Measurements from ENCODE around the gene MYL10. TPM values are rescaled to one million over a fixed set of nuclear protein-coding genes. Genes with fewer than 3 reads are reported as not detected.

MYL10 gene
- total RNA-seq, 1 donor from 2014 or later, result not detected

DNA sequence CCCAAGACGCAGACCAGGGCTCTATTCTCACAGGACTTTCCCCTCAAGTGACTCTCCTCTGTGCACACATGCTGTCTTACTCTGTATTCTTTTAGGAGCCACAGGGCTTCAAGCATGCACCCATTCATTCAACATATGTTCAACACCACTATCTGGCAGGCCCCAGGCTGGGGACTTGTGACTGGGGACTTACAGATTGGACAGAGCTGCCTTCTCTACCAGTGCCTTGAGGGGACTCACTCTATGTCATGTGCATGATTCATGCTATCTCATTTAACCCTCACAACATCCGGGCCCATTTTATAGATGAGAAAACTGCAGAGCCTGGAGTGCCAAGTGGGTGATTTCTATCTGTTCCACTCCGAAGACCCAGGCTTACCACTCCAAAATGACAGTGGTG, 34.3 kb downstream of the MYL10 start:
- TF ChIP-seq, protein P1, sequence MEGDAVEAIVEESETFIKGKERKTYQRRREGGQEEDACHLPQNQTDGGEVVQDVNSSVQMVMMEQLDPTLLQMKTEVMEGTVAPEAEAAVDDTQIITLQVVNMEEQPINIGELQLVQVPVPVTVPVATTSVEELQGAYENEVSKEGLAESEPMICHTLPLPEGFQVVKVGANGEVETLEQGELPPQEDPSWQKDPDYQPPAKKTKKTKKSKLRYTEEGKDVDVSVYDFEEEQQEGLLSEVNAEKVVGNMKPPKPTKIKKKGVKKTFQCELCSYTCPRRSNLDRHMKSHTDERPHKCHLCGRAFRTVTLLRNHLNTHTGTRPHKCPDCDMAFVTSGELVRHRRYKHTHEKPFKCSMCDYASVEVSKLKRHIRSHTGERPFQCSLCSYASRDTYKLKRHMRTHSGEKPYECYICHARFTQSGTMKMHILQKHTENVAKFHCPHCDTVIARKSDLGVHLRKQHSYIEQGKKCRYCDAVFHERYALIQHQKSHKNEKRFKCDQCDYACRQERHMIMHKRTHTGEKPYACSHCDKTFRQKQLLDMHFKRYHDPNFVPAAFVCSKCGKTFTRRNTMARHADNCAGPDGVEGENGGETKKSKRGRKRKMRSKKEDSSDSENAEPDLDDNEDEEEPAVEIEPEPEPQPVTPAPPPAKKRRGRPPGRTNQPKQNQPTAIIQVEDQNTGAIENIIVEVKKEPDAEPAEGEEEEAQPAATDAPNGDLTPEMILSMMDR (conservative IDR thresholded peaks at IDR 0.05; ENCODE audit: low read depth, low read length), result no peak
- DNase-seq (ENCODE audit: low read depth), result no peak
- H3K4me3 ChIP-seq (ENCODE audit: low read depth, low read length), result no peak overlapping the region

DNA sequence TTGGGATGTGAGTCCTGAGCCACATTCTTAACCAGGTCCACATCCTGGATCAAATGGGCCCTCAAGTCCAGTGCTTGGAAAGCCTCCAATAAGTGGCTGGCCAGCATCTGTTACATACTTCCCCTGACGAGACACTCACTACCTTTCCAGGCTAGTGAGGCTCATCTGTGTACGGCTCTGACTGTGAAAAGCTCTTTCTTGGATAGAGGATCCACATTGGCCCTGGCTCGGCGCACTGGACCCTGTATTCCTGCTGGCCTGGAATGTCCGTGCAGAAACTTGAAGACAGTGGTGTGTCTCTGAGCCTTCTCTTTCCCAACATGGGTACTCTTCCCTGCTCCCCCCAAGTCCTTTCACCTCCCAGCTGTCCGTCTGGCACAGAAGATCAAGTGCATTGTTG, 35.5 kb downstream of the MYL10 start:
- H3K4me3 ChIP-seq (ENCODE audit: low read depth, low read length), result no peak overlapping the region
- DNase-seq (ENCODE audit: low read depth), result no peak
- TF ChIP-seq, protein P1 (conservative IDR thresholded peaks at IDR 0.05; ENCODE audit: low read depth, low read length), result no peak

DNA sequence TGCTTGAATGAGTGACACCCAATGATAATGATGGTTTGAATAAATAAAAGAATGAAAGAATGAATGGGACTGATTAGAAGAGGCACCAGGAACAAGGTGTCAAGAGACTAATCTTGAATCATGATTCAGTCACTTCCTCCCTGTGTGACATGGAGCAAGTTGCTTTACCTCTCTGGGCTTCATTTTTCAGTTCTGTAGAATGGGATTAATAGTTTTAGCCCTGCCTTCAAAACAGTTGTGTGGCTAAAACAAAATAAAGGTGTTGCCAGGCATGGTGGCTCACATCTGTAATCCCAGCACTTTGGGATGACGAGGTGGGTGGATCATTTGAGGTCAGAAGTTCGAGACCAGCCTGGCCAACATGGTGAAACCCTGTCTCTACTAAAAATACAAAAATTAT, 37.6 kb downstream of the MYL10 start:
- TF ChIP-seq, protein P1 (conservative IDR thresholded peaks at IDR 0.05; ENCODE audit: low read depth, low read length), result no peak
- no peak for DNase-seq (ENCODE audit: low read depth)
- H3K4me3 ChIP-seq (ENCODE audit: low read depth, low read length), result no peak overlapping the region

DNA sequence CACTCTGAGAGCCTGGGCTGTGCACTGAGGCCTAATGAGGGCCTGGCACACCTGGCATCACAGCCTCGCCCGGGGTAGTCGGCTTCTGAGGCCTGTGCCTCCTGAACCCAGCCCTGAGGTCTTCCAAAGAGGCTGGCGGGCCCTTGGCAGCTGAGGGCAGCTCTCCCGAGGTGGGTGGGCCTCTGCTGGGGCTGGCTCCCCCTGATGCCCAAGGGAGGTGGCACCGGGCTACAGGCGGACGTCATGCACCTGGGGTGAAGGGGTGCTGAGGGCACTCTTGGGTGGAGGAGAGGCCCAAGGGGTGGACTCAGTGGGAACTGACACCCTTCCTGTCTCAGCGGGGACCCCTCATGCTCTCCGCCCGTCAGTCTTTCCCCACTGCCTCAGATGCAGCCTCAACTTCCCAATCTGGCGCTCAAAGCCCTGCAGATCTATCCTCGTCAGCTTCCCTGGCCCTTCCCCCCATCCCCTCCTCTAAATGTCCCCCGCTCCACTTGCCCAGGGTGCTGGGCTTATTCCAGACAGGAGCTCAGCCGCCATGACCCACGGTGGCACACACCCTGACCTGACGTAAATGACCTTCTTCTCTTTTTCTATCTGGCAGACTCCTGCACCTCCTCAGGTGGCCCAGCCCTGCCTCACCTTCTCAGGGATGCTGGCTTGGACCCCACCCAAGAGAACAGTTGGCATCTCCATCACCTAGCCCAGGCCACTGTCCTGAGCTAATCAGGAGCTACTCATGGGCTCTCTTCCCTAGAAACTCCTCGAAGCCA, 38.2 kb downstream of the MYL10 start:
- TF ChIP-seq, protein P1 (conservative IDR thresholded peaks at IDR 0.05; ENCODE audit: low read depth, low read length), result no peak
- no peak overlapping the region for H3K4me3 ChIP-seq (ENCODE audit: low read depth, low read length)
- no peak for DNase-seq (ENCODE audit: low read depth)

DNA sequence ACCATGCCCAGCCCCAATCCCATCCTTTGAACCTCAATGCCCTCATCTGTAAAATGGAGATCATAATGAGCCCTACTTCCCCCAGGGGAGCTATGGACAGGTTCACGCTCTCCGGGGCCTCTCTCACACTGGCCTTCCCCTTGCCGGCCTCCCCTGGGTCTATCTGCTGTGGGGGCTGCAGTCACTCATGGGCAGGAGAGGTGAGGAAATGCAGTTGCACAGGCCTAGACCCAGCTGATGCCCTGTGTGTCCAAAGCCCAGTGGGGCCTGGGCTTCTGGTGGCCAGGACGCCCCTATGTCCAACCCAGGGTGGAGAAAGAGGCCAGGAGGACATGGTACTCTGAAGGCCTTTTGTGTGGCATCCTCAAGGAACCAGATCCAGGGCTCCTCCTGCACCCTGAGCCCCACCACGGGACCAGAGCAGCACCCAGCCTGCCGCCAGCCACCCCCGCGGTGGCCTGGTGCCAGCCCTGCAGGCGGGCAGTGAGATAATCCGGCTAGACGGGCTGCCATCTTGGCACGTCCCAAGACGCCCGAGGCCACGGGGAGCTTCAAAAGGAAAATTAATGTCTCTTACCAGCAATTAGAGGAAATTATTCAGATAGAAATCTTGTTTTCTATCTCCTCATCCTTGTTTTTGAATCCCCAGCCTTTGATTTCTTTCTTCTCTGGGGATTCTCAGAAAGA, 39.0 kb downstream of the MYL10 start:
- TF ChIP-seq, protein P1 (conservative IDR thresholded peaks at IDR 0.05; ENCODE audit: low read depth, low read length), result no peak
- no peak for DNase-seq (ENCODE audit: low read depth)
- H3K4me3 ChIP-seq (ENCODE audit: low read depth, low read length), result no peak overlapping the region

DNA sequence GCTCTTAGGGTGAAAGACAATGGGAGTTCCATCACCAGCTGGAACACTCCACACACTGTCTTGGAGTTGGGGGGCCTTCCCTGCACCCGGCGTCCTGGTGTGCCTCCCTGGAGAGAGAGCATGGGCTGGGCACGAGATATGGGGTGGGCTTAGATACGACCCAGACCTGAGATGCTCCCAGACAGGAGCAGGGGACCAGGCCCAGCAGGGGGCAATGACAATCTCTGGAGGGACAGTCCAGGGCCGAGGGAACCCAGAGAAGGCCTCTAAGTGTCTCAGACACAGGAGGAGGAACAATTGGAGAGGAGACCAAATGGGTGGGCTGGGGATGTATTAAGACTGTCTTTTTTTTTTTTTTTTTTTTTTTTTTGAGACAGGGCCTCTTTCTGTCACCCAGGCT, 40.0 kb downstream of the MYL10 start:
- no peak for DNase-seq (ENCODE audit: low read depth)

More for the DNA sequence above, 40.0 kb downstream of the MYL10 start:
- no peak overlapping the region for H3K4me3 ChIP-seq (ENCODE audit: low read depth, low read length)
- TF ChIP-seq, protein P1 (conservative IDR thresholded peaks at IDR 0.05; ENCODE audit: low read depth, low read length), result no peak
